ENCODE results near the gene MRPL44.

DNA sequence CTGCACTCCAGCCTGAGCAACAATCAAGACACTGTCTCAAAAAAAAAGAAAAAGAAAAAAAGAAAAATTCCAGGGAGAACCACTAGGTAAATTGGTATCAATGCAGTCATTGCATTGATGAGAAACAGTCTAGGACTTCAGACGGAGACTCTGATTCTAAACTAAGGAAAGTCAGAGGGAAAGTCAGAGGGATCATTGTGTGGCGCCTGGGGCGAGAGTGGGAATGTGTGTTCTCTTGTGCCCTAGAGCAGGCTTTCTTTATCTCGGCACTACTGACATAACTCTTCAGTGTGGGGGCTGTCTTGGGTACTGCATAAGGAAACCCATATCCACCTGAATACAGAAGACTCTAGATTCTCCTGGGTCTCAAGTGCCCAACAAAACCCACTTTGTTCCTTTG, 57.1 kb downstream of the MRPL44 start:
- TF ChIP-seq EZH2 (IDR thresholded peaks at IDR 0.05; ENCODE audit: low read depth) (no peak), CTCF (conservative IDR thresholded peaks at IDR 0.05) (no peak)

All from PC-9 (cell line).